Cardiac muscle cell (in vitro differentiated cells and primary cell): Measurements from ENCODE around the gene TRDN. TPM values are rescaled to one million over a fixed set of nuclear protein-coding genes. Genes with fewer than 3 reads are reported as not detected.

Source experiments
- DNase-seq, 2 donors: peaks; one replicate each; pipeline versions ENCODE4 v3.0.0 to v3.0.0-alpha.2; 2010 to 2017; ENCODE audit warnings: low read depth in 1 of 2, low spot score in 1 of 2
- H3K27ac ChIP-seq: fragments of 200-600 bp; sonication (generic); 2 replicates; pipeline ENCODE4 v1.5.1; 2016
- H3K27me3 ChIP-seq: fragments of 200-600 bp; sonication (generic); 2 replicates; pipeline ENCODE4 v1.6.0; 2016; ENCODE audit warnings: control low read depth
- H3K36me3 ChIP-seq: fragments of 200-600 bp; sonication (generic); 2 replicates; pipeline ENCODE4 v1.5.1; 2016; ENCODE audit warnings: control low read depth
- H3K4me1 ChIP-seq: fragments of 200-600 bp; sonication (generic); 2 replicates; pipeline ENCODE4 v1.8.1; 2017; ENCODE audit warnings: low read depth, mild to moderate bottlenecking, mixed run types
- H3K4me3 ChIP-seq: fragments of 200-600 bp; sonication (generic); 2 replicates; pipeline ENCODE4 v1.5.1; 2016; ENCODE audit warnings: mild to moderate bottlenecking
- H3K9me3 ChIP-seq: fragments of 200-600 bp; sonication (generic); 2 replicates; pipeline ENCODE4 v1.5.1; 2017; ENCODE audit warnings: low read depth, mild to moderate bottlenecking, control low read depth
- CTCF ChIP-seq: IDR thresholded peaks from 2 replicates; pipeline ENCODE4 v1.5.1; 2012; ENCODE audit warnings: low read depth, mild to moderate bottlenecking, low read length
- polyA plus RNA-seq: library from polyadenylated mRNA; unstranded; fragments of >200 nt; fragmentation: Nextera tagmentation; extraction: Ambion mirVana; gene quantifications from 2 replicates; pipeline ENCODE4 v1.2.1, GENCODE V29; 2016
- total RNA-seq: library from RNA; depleted of rRNA; stranded (reverse); fragments of >200 nt; gene quantifications from 2 replicates; pipeline ENCODE4 v1.2.3, GENCODE V29; 2016

Gene TRDN
- total and polyA plus RNA-seq, 2 experiments from 2014 or later = 58.0 to 200 TPM

DNA sequence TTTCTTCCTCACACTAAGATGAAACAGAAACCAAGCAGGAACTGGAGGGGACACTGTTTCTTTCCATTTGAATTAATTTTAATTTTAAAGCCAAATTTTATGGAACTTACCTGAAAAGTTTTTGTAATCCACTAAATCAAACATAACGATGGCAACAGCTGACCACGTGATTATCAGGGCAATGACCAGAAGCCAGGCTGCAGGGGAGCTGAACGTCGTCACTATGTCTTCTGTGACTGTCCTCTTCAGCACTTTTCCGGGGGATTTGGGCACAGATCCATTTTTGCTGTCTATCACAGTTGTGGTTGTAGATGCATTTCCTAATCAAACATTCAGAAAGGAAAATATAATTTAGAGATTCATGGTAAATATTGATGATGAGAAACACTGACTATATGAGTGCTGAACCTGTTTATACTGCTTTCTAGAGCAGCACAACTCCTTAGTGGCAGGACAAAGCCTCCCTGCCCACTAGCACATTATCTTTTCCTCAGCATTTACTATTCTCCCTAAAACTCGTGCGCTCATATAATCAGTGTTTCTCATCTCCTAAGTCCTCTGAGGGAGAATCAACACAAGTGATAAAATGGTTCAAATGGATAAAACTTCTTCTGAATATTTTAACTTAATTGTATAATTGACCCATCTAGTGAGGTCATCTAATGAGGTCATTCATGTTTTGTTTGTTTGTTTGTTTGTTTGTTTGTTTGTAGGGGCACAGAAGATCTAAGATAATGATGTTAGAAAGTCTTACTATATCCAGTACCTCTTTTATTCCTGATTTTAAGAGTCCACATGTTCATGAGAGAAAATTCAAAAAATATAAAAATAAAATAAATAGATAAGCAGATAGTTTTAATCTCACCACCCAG lies 65.7 kb downstream of the TRDN start:
- Histone ChIP-seq H3K9me3 (no peaks in the 10 kb centered on the region), H3K27me3 (no peaks in the 10 kb centered on the region), H3K36me3 (peaks cover 34% of the 10 kb centered on the region), H3K4me3 (no peak overlapping the region), H3K27ac (no peak overlapping the region), H3K4me1 (peaks cover 2% of the 10 kb centered on the region)
- TF ChIP-seq CTCF = no peak
- no peak for DNase-seq

DNA sequence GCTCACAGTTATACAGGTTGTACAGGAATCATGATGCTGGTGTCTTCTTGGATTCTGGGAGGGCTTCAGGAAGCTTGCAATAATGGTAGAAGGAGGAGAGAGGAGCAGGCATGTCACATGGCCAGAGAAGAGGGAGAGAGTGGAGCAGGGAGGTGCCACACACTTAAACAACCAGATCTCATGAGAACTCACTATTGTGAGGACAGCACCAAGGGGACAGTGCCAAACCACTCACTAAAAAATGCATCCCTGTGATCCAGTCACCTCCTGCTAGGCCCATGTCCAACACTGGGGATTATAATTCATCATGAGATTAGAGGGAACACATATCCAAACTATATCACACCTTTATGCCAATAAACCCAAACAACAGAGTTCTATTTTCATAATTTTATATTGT lies 67.2 kb downstream of the TRDN start:
- DNase-seq = no peak
- Histone ChIP-seq H3K4me3 (no peak overlapping the region), H3K36me3 (peaks cover 44% of the 10 kb centered on the region), H3K4me1 (no peaks in the 10 kb centered on the region), H3K27ac (no peak overlapping the region), H3K9me3 (no peaks in the 10 kb centered on the region), H3K27me3 (no peaks in the 10 kb centered on the region)
- no peak for TF ChIP-seq CTCF

DNA sequence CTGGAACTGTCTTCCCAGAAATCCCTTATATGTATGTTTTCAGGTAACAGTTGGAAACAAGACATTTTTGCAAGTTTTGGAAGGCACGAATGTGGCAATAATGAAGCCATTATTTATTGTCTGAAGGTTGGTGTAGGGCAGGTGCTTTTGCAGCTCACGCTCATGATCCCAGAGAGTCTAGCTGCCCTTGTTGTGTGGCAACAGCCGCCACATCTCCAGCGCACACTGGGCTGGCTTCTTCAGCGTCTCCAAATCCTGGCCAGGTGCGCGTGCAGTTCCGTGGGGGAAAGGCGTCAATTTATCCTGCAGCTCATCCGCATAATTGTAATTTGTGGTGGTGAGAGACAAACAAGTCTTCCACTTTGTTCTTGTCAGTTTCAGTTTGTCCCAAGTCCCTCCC lies 71.2 kb downstream of the TRDN start:
- Histone ChIP-seq H3K4me3 (no peak overlapping the region), H3K4me1 (peaks cover 3% of the 10 kb centered on the region), H3K27ac (no peak overlapping the region), H3K9me3 (no peaks in the 10 kb centered on the region), H3K27me3 (no peaks in the 10 kb centered on the region), H3K36me3 (peaks cover 44% of the 10 kb centered on the region)
- DNase-seq = no peak
- TF ChIP-seq CTCF = no peak

DNA sequence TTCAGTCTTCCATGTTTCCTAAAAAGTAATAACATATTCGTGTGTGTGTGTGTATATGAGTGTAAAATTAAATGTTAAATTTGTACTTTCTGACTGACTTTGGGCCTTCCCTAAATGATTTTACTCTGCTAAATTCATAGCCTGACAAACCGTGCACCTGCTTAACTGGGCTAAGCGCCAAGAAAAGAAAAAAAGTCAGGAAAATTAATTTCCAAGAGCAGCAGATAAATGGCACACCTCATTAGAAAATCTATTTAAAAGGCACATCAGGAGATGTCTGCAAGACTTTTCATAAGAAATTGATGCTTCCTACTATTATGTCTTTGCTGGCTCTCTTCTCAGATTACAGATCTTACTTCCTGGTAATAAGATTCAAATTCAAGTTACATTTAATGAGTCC lies 72.4 kb downstream of the TRDN start:
- Histone ChIP-seq H3K27ac (no peak overlapping the region), H3K36me3 (peaks cover 34% of the 10 kb centered on the region), H3K4me1 (peaks cover 11% of the 10 kb centered on the region), H3K9me3 (no peaks in the 10 kb centered on the region), H3K4me3 (no peak overlapping the region), H3K27me3 (no peaks in the 10 kb centered on the region)
- DNase-seq = no peak
- TF ChIP-seq CTCF = no peak

DNA sequence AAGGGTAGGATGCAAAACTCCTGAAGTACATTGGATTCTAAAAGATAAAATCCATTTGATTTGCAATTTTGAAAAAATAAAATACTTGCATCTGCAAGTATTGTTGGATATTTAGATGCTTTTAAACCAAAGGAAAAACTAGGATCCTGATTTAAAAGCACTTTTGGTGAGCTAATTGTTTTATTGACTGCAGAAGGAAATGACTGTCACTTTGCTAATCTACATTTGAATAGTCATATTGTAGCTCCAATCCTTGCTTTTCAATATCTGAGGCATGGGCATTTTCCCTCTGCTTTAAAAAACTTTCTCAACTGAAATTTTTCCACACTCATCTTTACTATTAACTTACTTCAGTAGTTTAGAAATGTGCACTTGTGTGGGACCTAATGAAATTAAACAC lies 74.1 kb downstream of the TRDN start:
- Histone ChIP-seq H3K9me3 (no peaks in the 10 kb centered on the region), H3K4me1 (peaks cover 11% of the 10 kb centered on the region), H3K4me3 (no peak overlapping the region), H3K27me3 (no peaks in the 10 kb centered on the region), H3K36me3 (peaks cover 24% of the 10 kb centered on the region), H3K27ac (no peak overlapping the region)
- DNase-seq = no peak
- no peak for TF ChIP-seq CTCF
